PC-3 (cell line): Measurements from ENCODE around the gene NELFA. TPM values are rescaled to one million over a fixed set of nuclear protein-coding genes. Genes with fewer than 3 reads are reported as not detected.

ENCODE experiments used
- ATAC-seq: fragments of 200-7000 bp; cut with Tn5 transposase; 2 replicates; pipeline ENCODE4 v1.9.1; 2020; ENCODE audit warnings: mild to moderate bottlenecking, moderate library complexity
- BruUV-seq: library from RNA; stranded (reverse); fragments of 400-500 nt; replicated peaks from 2 replicates; lab custom pipeline; 2021; lab: Mats Ljungman, UMichigan
- CTCF ChIA-PET: fragments of 300-600 bp; sonication (Branson Sonifier 250); formaldehyde crosslinking; loops from one replicate; lab custom pipeline; 2022; ENCODE audit warnings: antibody characterized with exemption; lab: Charles Lee
- POLR2A ChIA-PET: fragments of 300-600 bp; sonication (Branson Sonifier 250); formaldehyde crosslinking; loops from one replicate; lab custom pipeline; 2022; ENCODE audit warnings: antibody characterized with exemption; ENCODE audit not compliant: unreplicated experiment; lab: Charles Lee
- DNase-seq: peaks from one replicate; pipeline ENCODE4 v3.0.0-alpha.2; 2015
- H2AFZ ChIP-seq: fragments of 300-600 bp; sonication (generic); 2 replicates; pipeline ENCODE4 v1.6.0; 2016; ENCODE audit warnings: antibody characterized with exemption, low read length
- H3F3A ChIP-seq: fragments of 300-600 bp; sonication (generic); one replicate; pipeline ENCODE4 v1.6.0; 2017; ENCODE audit warnings: antibody characterized with exemption, low read length, control low read depth, mild to moderate bottlenecking; ENCODE audit not compliant: unreplicated experiment
- H3K27ac ChIP-seq: fragments of 300-600 bp; sonication (generic); 2 replicates; pipeline ENCODE4 v1.5.1; 2016; ENCODE audit warnings: mild to moderate bottlenecking, low read length
- H3K27me3 ChIP-seq: fragments of 300-600 bp; sonication (generic); 2 replicates; pipeline ENCODE4 v1.6.1; 2016; ENCODE audit warnings: low read length, mixed read lengths
- H3K36me3 ChIP-seq: fragments of 300-600 bp; sonication (generic); 2 replicates; pipeline ENCODE4 v1.6.1; 2016; ENCODE audit warnings: low read depth, mixed run types, low read length, mixed read lengths
- H3K4me1 ChIP-seq: fragments of 300-600 bp; sonication (generic); 2 replicates; pipeline ENCODE4 v1.5.1; 2016; ENCODE audit warnings: low read length; ENCODE audit not compliant: insufficient read depth
- H3K4me2 ChIP-seq: fragments of 300-600 bp; sonication (generic); 2 replicates; pipeline ENCODE4 v1.6.0; 2016; ENCODE audit warnings: low read length
- H3K4me3 ChIP-seq: fragments of 300-600 bp; sonication (generic); 2 replicates; pipeline ENCODE4 v1.5.1; 2016; ENCODE audit warnings: mild to moderate bottlenecking, low read length, mixed read lengths
- H3K79me2 ChIP-seq: fragments of 300-600 bp; sonication (generic); 2 replicates; pipeline ENCODE4 v1.6.1; 2017; ENCODE audit warnings: low read length, mixed read lengths
- H3K9ac ChIP-seq: fragments of 300-600 bp; sonication (generic); 2 replicates; pipeline ENCODE4 v1.6.0; 2016; ENCODE audit warnings: mild to moderate bottlenecking, low read length
- H3K9me2 ChIP-seq: fragments of 300-600 bp; sonication (generic); replicated peaks from 2 replicates; pipeline ENCODE4 v1.6.1; 2016; ENCODE audit warnings: mixed run types, low read length, mixed read lengths
- H3K9me3 ChIP-seq: fragments of 300-600 bp; sonication (generic); 2 replicates; pipeline ENCODE4 v1.6.1; 2016; ENCODE audit warnings: low read length, mixed read lengths
- H4K20me1 ChIP-seq: fragments of 300-600 bp; sonication (generic); 2 replicates; pipeline ENCODE4 v1.6.1; 2016; ENCODE audit warnings: low read length, mixed read lengths
- EZH2 ChIP-seq: fragments of 300-600 bp; sonication (generic); IDR thresholded peaks from one replicate; pipeline ENCODE4 v1.6.1; 2017; ENCODE audit warnings: antibody characterized with exemption, mild to moderate bottlenecking, low read length; ENCODE audit not compliant: unreplicated experiment
- EZH2phosphoT487 ChIP-seq: fragments of 300-600 bp; sonication (generic); IDR thresholded peaks from 2 replicates; pipeline ENCODE4 v1.6.1; 2018; ENCODE audit warnings: mild to moderate bottlenecking, antibody characterized with exemption, low read length, borderline replicate concordance
- intact Hi-C: fragments of 100-400 bp; cut with micrococcal nuclease; formaldehyde crosslinking; loops from 2 replicates; pipeline ENCODE4 v1.9.0; 2023
- total RNA-seq: library from RNA; depleted of rRNA; stranded (reverse); fragments of >200 nt; gene quantifications from 2 replicates; pipeline ENCODE4 v1.2.3, GENCODE V29; 2014
- TF ChIP-seq, protein P1 (sequence below): fragments of 300-600 bp; sonication (generic); conservative IDR thresholded peaks from 2 replicates; pipeline ENCODE4 v1.5.1; 2017; ENCODE audit warnings: antibody characterized with exemption, low read depth, mild to moderate bottlenecking, low read length

The NELFA gene
- total RNA-seq, 1 experiment from 2014 or later, result 30.0 TPM

GRCh38 chr4:1969928-1970723 is 38.6 kb downstream of the NELFA start:
- BruUV-seq, result no TSS peak
- no peak for TF ChIP-seq EZH2phosphoT487
- no peak for TF ChIP-seq EZH2
- TF ChIP-seq, protein P1, sequence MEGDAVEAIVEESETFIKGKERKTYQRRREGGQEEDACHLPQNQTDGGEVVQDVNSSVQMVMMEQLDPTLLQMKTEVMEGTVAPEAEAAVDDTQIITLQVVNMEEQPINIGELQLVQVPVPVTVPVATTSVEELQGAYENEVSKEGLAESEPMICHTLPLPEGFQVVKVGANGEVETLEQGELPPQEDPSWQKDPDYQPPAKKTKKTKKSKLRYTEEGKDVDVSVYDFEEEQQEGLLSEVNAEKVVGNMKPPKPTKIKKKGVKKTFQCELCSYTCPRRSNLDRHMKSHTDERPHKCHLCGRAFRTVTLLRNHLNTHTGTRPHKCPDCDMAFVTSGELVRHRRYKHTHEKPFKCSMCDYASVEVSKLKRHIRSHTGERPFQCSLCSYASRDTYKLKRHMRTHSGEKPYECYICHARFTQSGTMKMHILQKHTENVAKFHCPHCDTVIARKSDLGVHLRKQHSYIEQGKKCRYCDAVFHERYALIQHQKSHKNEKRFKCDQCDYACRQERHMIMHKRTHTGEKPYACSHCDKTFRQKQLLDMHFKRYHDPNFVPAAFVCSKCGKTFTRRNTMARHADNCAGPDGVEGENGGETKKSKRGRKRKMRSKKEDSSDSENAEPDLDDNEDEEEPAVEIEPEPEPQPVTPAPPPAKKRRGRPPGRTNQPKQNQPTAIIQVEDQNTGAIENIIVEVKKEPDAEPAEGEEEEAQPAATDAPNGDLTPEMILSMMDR, result no peak
- H3K9me2 ChIP-seq, result no peaks in the 10 kb centered on the region
- CTCF ChIA-PET, result no interaction called here
- H3K27ac ChIP-seq, result no peak overlapping the region
- H3F3A ChIP-seq, result no peaks in the 10 kb centered on the region
- no peak overlapping the region for H3K4me2 ChIP-seq
- peaks cover 8% of the 10 kb centered on the region; the same call in 1 of the 2 replicates for H3K36me3 ChIP-seq
- POLR2A ChIA-PET, result no interaction called here
- no peaks in the 10 kb centered on the region for H3K9me3 ChIP-seq
- intact Hi-C loops, result no loop called here
- H3K4me3 ChIP-seq, result no peak overlapping the region
- no peaks in the 10 kb centered on the region for H3K27me3 ChIP-seq
- no peaks in the 10 kb centered on the region for H4K20me1 ChIP-seq
- ATAC-seq, result no peak
- no peak overlapping the region for H3K9ac ChIP-seq
- no peak for DNase-seq
- H3K79me2 ChIP-seq, result no peaks in the 10 kb centered on the region
- H3K4me1 ChIP-seq, result no peaks in the 10 kb centered on the region
- H2AFZ ChIP-seq, result no peak overlapping the region

DNA sequence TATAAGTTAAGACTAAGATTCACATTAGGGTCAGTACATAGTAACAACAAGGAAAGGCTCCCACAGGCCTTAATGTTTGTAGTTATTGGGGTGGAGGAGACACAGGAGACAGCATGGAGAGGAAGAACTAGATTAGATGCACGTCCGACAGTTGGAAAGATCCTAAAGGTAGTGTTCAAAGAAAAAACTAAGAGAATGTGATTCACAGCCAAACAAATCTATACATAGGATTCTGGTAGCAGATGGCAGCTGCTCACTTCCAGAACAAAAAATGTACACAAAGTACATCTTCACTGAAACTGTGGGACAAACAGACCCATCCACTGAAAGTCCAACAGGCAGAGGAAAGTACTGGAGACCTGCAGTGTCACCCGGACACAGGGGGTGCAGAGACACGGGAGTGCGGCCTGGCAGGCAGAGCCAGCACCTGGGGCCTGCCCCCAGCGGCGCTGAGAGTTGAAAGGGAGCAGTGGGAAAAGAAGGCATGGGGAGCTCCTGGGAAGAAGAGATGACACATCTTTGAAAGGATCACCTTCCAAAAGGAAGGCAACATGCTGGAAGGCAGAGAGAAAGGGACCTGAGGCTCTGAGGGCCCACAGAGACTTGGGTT is 40.0 kb downstream of the NELFA start:
- TF ChIP-seq EZH2 (no peak), EZH2phosphoT487 (no peak)
- TF ChIP-seq, protein P1, result no peak
- ATAC-seq, result no peak
- Histone ChIP-seq H3K4me1 (no peaks in the 10 kb centered on the region), H3K9me2 (no peaks in the 10 kb centered on the region), H3K79me2 (no peaks in the 10 kb centered on the region), H3K27me3 (no peaks in the 10 kb centered on the region), H3K4me3 (no peak overlapping the region), H3K9ac (no peak overlapping the region), H3K27ac (no peak overlapping the region), H3K9me3 (no peaks in the 10 kb centered on the region), H3F3A (no peaks in the 10 kb centered on the region), H3K36me3 (peaks cover 18% of the 10 kb centered on the region), H2AFZ (no peak overlapping the region), H4K20me1 (no peaks in the 10 kb centered on the region), H3K4me2 (no peak overlapping the region)
- intact Hi-C loops, result no loop called here
- ChIA-PET POLR2A (no interaction called here), CTCF (no interaction called here)
- no peak for DNase-seq
- BruUV-seq, result no TSS peak
